ENCODE data around the gene CCDC92B. TPM values are rescaled to one million over a fixed set of nuclear protein-coding genes. Genes with fewer than 3 reads are reported as not detected.
A peak's percentile ranks its signal among the peaks of the same experiment; 100 is the strongest.

Gene CCDC92B
- 0.33 TPM for polyA plus RNA-seq (2013, experiment 1 of 2)
- polyA plus RNA-seq (2013, experiment 2 of 2), result 0.20 TPM

GRCh38 chr17:2749058-2749783 lies at the start of gene CCDC92B:
Gene CCDC92B (minus strand): TSS chr17:2749652. CDS start chr17:2735145, 14,507 bp downstream.
- Histone ChIP-seq H3K27ac (ENCODE audit: low read depth, low read length, severe bottlenecking) (no peak within 1 kb of the TSS), H3K36me3 (ENCODE audit: control insufficient read depth, insufficient read depth, low read length) (no peaks in the 10 kb centered on the region), H3K4me3 (ENCODE audit: extremely low read depth, insufficient read depth, low read length, poor library complexity, severe bottlenecking) (peak within 1 kb of the TSS; percentile 24), H3K4me1 (ENCODE audit: control insufficient read depth, insufficient read depth, low read length, poor library complexity, severe bottlenecking) (no peaks in the 10 kb centered on the region), H3K9me3 (ENCODE audit: control insufficient read depth, low read length) (no peaks in the 10 kb centered on the region)
- WGBS, 2 experiments (ENCODE audit: insufficient coverage in 2 of 2), result 5% methylated on average over 26 to 28 of the region's 76 CpGs

- 46 to 55% methylated on average over 3 to 8 of the region's 11 CpGs for WGBS, 2 experiments (ENCODE audit: insufficient coverage in 2 of 2)
- Histone ChIP-seq H3K9me3 (ENCODE audit: control insufficient read depth, low read length) (no peaks in the 10 kb centered on the region), H3K4me3 (ENCODE audit: extremely low read depth, insufficient read depth, low read length, poor library complexity, severe bottlenecking) (no peak overlapping the region), H3K4me1 (ENCODE audit: control insufficient read depth, insufficient read depth, low read length, poor library complexity, severe bottlenecking) (peaks cover 4% of the 10 kb centered on the region), H3K36me3 (ENCODE audit: control insufficient read depth, insufficient read depth, low read length) (no peaks in the 10 kb centered on the region), H3K27ac (ENCODE audit: low read depth, low read length, severe bottlenecking) (no peak overlapping the region)
These were observed 49.2 kb upstream of the CCDC92B start for GRCh38 chr17:2798678-2799077.

- Histone ChIP-seq H3K36me3 (ENCODE audit: control insufficient read depth, insufficient read depth, low read length) (no peaks in the 10 kb centered on the region), H3K4me3 (ENCODE audit: extremely low read depth, insufficient read depth, low read length, poor library complexity, severe bottlenecking) (no peak overlapping the region), H3K27ac (ENCODE audit: low read depth, low read length, severe bottlenecking) (no peak overlapping the region), H3K9me3 (ENCODE audit: control insufficient read depth, low read length) (no peaks in the 10 kb centered on the region), H3K4me1 (ENCODE audit: control insufficient read depth, insufficient read depth, low read length, poor library complexity, severe bottlenecking) (peaks cover 4% of the 10 kb centered on the region)
- WGBS, 2 experiments (ENCODE audit: insufficient coverage in 2 of 2), result 86 to 90% methylated on average over 11 of the region's 11 CpGs
These were observed 48.7 kb upstream of the CCDC92B start for GRCh38 chr17:2798188-2798587.

GRCh38 chr17:2797637-2798036 lies 48.2 kb upstream of the CCDC92B start:
- no peak overlapping the region for H3K4me3 ChIP-seq (ENCODE audit: extremely low read depth, insufficient read depth, low read length, poor library complexity, severe bottlenecking)
- H3K27ac ChIP-seq (ENCODE audit: low read depth, low read length, severe bottlenecking), result no peak overlapping the region
- WGBS, 2 experiments (ENCODE audit: insufficient coverage in 2 of 2), result 91 to 100% methylated on average over 9 to 10 of the region's 11 CpGs
- H3K9me3 ChIP-seq (ENCODE audit: control insufficient read depth, low read length), result no peaks in the 10 kb centered on the region
- H3K36me3 ChIP-seq (ENCODE audit: control insufficient read depth, insufficient read depth, low read length), result no peaks in the 10 kb centered on the region
- peaks cover 4% of the 10 kb centered on the region for H3K4me1 ChIP-seq (ENCODE audit: control insufficient read depth, insufficient read depth, low read length, poor library complexity, severe bottlenecking)

- Histone ChIP-seq H3K27ac (ENCODE audit: low read depth, low read length, severe bottlenecking) (no peak overlapping the region), H3K4me3 (ENCODE audit: extremely low read depth, insufficient read depth, low read length, poor library complexity, severe bottlenecking) (no peak overlapping the region), H3K36me3 (ENCODE audit: control insufficient read depth, insufficient read depth, low read length) (no peaks in the 10 kb centered on the region), H3K4me1 (ENCODE audit: control insufficient read depth, insufficient read depth, low read length, poor library complexity, severe bottlenecking) (peaks cover 4% of the 10 kb centered on the region), H3K9me3 (ENCODE audit: control insufficient read depth, low read length) (no peaks in the 10 kb centered on the region)
- WGBS, 2 experiments (ENCODE audit: insufficient coverage in 2 of 2), result 94 to 100% methylated on average over 3 to 11 of the region's 15 CpGs
These were observed 47.8 kb upstream of the CCDC92B start for GRCh38 chr17:2797226-2797625.

- H3K36me3 ChIP-seq (ENCODE audit: control insufficient read depth, insufficient read depth, low read length), result no peaks in the 10 kb centered on the region
- H3K4me1 ChIP-seq (ENCODE audit: control insufficient read depth, insufficient read depth, low read length, poor library complexity, severe bottlenecking), result peaks cover 4% of the 10 kb centered on the region
- H3K4me3 ChIP-seq (ENCODE audit: extremely low read depth, insufficient read depth, low read length, poor library complexity, severe bottlenecking), result no peak within 1 kb of the TSS
- 85 to 88% methylated on average over 20 to 32 of the region's 39 CpGs for WGBS, 2 experiments (ENCODE audit: insufficient coverage in 2 of 2)
- H3K27ac ChIP-seq (ENCODE audit: low read depth, low read length, severe bottlenecking), result no peak within 1 kb of the TSS
- H3K9me3 ChIP-seq (ENCODE audit: control insufficient read depth, low read length), result no peaks in the 10 kb centered on the region
These were observed 47.0 kb upstream of the CCDC92B start, which contains the start of gene RAP1GAP2 for GRCh38 chr17:2796164-2797125. Gene RAP1GAP2 (plus strand): TSS chr17:2796438. CDS start chr17:2796528, 90 bp downstream.

- no peak overlapping the region for H3K4me3 ChIP-seq (ENCODE audit: extremely low read depth, insufficient read depth, low read length, poor library complexity, severe bottlenecking)
- no peak overlapping the region for H3K27ac ChIP-seq (ENCODE audit: low read depth, low read length, severe bottlenecking)
- H3K4me1 ChIP-seq (ENCODE audit: control insufficient read depth, insufficient read depth, low read length, poor library complexity, severe bottlenecking), result peaks cover 4% of the 10 kb centered on the region
- H3K9me3 ChIP-seq (ENCODE audit: control insufficient read depth, low read length), result no peaks in the 10 kb centered on the region
- 92 to 94% methylated on average over 23 to 26 of the region's 28 CpGs for WGBS, 2 experiments (ENCODE audit: insufficient coverage in 2 of 2)
- no peaks in the 10 kb centered on the region for H3K36me3 ChIP-seq (ENCODE audit: control insufficient read depth, insufficient read depth, low read length)
These were observed 46.1 kb upstream of the CCDC92B start for GRCh38 chr17:2795441-2796163.

GRCh38 chr17:2794111-2794803 lies 44.8 kb upstream of the CCDC92B start:
- Histone ChIP-seq H3K9me3 (ENCODE audit: control insufficient read depth, low read length) (no peaks in the 10 kb centered on the region), H3K27ac (ENCODE audit: low read depth, low read length, severe bottlenecking) (no peak overlapping the region), H3K36me3 (ENCODE audit: control insufficient read depth, insufficient read depth, low read length) (no peaks in the 10 kb centered on the region), H3K4me3 (ENCODE audit: extremely low read depth, insufficient read depth, low read length, poor library complexity, severe bottlenecking) (no peak overlapping the region), H3K4me1 (ENCODE audit: control insufficient read depth, insufficient read depth, low read length, poor library complexity, severe bottlenecking) (peaks cover 3% of the 10 kb centered on the region)
- 80 to 90% methylated on average over 3 of the region's 6 CpGs for WGBS, 2 experiments (ENCODE audit: insufficient coverage in 2 of 2)

GRCh38 chr17:2792366-2793169 lies 43.1 kb upstream of the CCDC92B start:
- Histone ChIP-seq H3K36me3 (ENCODE audit: control insufficient read depth, insufficient read depth, low read length) (no peaks in the 10 kb centered on the region), H3K9me3 (ENCODE audit: control insufficient read depth, low read length) (no peaks in the 10 kb centered on the region), H3K27ac (ENCODE audit: low read depth, low read length, severe bottlenecking) (no peak overlapping the region), H3K4me1 (ENCODE audit: control insufficient read depth, insufficient read depth, low read length, poor library complexity, severe bottlenecking) (peaks cover 3% of the 10 kb centered on the region), H3K4me3 (ENCODE audit: extremely low read depth, insufficient read depth, low read length, poor library complexity, severe bottlenecking) (no peak overlapping the region)
- WGBS, 2 experiments (ENCODE audit: insufficient coverage in 2 of 2), result 76 to 79% methylated on average over 17 to 18 of the region's 24 CpGs

Data from mesodermal cell (in vitro differentiated cells).